IMR-90 (cell line): ENCODE measurements around the gene CHRM5. TPM values are rescaled to one million over a fixed set of nuclear protein-coding genes. Genes with fewer than 3 reads are reported as not detected.

Source experiments
- ATAC-seq: fragments of 200-7000 bp; cut with Tn5 transposase; 2 replicates; pipeline ENCODE4 v1.9.1; 2020; ENCODE audit warnings: low read depth, mild to moderate bottlenecking, moderate library complexity
- BruUV-seq: library from RNA; stranded (reverse); fragments of 400-500 nt; replicated peaks from 2 replicates; lab custom pipeline; 2021; lab: Mats Ljungman, UMichigan
- CTCF ChIA-PET: fragments of 300-600 bp; formaldehyde crosslinking; extraction: SDS; loops from one replicate; lab custom pipeline; 2021; ENCODE audit warnings: antibody characterized with exemption; lab: Yijun Ruan, JAX
- POLR2A ChIA-PET: fragments of 300-600 bp; sonication (Branson Sonifier 250); formaldehyde crosslinking; loops from one replicate; lab custom pipeline; 2022; ENCODE audit warnings: antibody characterized with exemption; ENCODE audit not compliant: unreplicated experiment; lab: Charles Lee
- DNase-seq: peaks from one replicate; pipeline ENCODE4 v3.0.0; 2013
- H2AFZ ChIP-seq: replicated peaks from 2 replicates; pipeline ENCODE3; 2013; ENCODE audit warnings: low read length, mild to moderate bottlenecking; ENCODE audit not compliant: poor library complexity
- H2AK5ac ChIP-seq: 2 replicates; pipeline ENCODE4 v1.6.1; 2013; ENCODE audit warnings: low read depth, low read length, inconsistent platforms
- H2AK9ac ChIP-seq: replicated peaks from 2 replicates; pipeline ENCODE3; 2013; ENCODE audit warnings: mild to moderate bottlenecking, low read depth, low read length, moderate library complexity; ENCODE audit not compliant: poor library complexity
- H2BK120ac ChIP-seq: 2 replicates; pipeline ENCODE4 v1.6.1; 2013; ENCODE audit warnings: low read depth, low read length, inconsistent platforms
- H2BK15ac ChIP-seq: 3 replicates; pipeline ENCODE4 v1.6.1; 2013; ENCODE audit warnings: low read depth, low read length, inconsistent platforms
- H2BK20ac ChIP-seq: 2 replicates; pipeline ENCODE4 v1.6.1; 2013; ENCODE audit warnings: low read depth, mild to moderate bottlenecking, inconsistent platforms, low read length, moderate library complexity
- H2BK5ac ChIP-seq: 2 replicates; pipeline ENCODE4 v1.6.1; 2013; ENCODE audit warnings: mild to moderate bottlenecking, low read depth, low read length, inconsistent platforms; ENCODE audit not compliant: poor library complexity, severe bottlenecking
- H3K14ac ChIP-seq: replicated peaks from 2 replicates; pipeline ENCODE4 v1.6.1; 2013; ENCODE audit warnings: low read depth, low read length, inconsistent platforms
- H3K18ac ChIP-seq: 2 replicates; pipeline ENCODE4 v1.6.1; 2013; ENCODE audit warnings: low read depth, low read length, control low read depth
- H3K23ac ChIP-seq: 2 replicates; pipeline ENCODE4 v1.6.1; 2013; ENCODE audit warnings: low read depth, low read length, inconsistent platforms
- H3K27ac ChIP-seq: 2 replicates; pipeline ENCODE4 v1.5.1; 2013; ENCODE audit warnings: mild to moderate bottlenecking, control low read depth, low read length; ENCODE audit not compliant: insufficient read depth
- H3K27me3 ChIP-seq: 2 replicates; pipeline ENCODE4 v1.6.1; 2013; ENCODE audit warnings: low read length; ENCODE audit not compliant: control insufficient read depth, insufficient read depth
- H3K36me3 ChIP-seq: 2 replicates; pipeline ENCODE4 v1.6.1; 2013; ENCODE audit warnings: low read length, mixed read lengths; ENCODE audit not compliant: control insufficient read depth, insufficient read depth
- H3K4ac ChIP-seq: 2 replicates; pipeline ENCODE4 v1.6.1; 2013; ENCODE audit warnings: low read depth, low read length, inconsistent platforms
- H3K4me1 ChIP-seq: 2 replicates; pipeline ENCODE4 v1.6.1; 2013; ENCODE audit warnings: low read length, mixed read lengths; ENCODE audit not compliant: control insufficient read depth, insufficient read depth
- H3K4me2 ChIP-seq: 2 replicates; pipeline ENCODE4 v1.6.1; 2013; ENCODE audit warnings: low read depth, mild to moderate bottlenecking, control low read depth, low read length, moderate library complexity
- H3K4me3 ChIP-seq: 2 replicates; pipeline ENCODE4 v1.5.1; 2013; ENCODE audit warnings: low read depth, mild to moderate bottlenecking, control low read depth, low read length, moderate library complexity; ENCODE audit not compliant: insufficient read depth
- H3K56ac ChIP-seq: 2 replicates; pipeline ENCODE4 v1.6.1; 2013; ENCODE audit warnings: low read length, inconsistent platforms; ENCODE audit not compliant: insufficient read depth; ENCODE audit errors: extremely low read depth
- H3K79me1 ChIP-seq, 2 experiments: 2 replicates each; pipeline ENCODE4 v1.6.1; 2013; ENCODE audit warnings: low read length in 2 of 2, inconsistent platforms in 1 of 2, low read depth in 1 of 2
- H3K9ac ChIP-seq: 2 replicates; pipeline ENCODE4 v1.6.1; 2013; ENCODE audit warnings: low read depth, low read length, control low read depth
- H3K9me1 ChIP-seq: 2 replicates; pipeline ENCODE4 v1.6.1; 2013; ENCODE audit warnings: low read length, inconsistent platforms; ENCODE audit not compliant: insufficient read depth
- H3K9me3 ChIP-seq: 2 replicates; pipeline ENCODE4 v1.6.1; 2013; ENCODE audit warnings: low read length; ENCODE audit not compliant: control insufficient read depth, insufficient read depth
- H4K20me1 ChIP-seq: 2 replicates; pipeline ENCODE4 v1.6.1; 2013; ENCODE audit warnings: low read length, inconsistent platforms; ENCODE audit not compliant: insufficient read depth
- H4K5ac ChIP-seq: 2 replicates; pipeline ENCODE4 v1.6.1; 2013; ENCODE audit warnings: mild to moderate bottlenecking, low read depth, low read length, control low read depth
- H4K8ac ChIP-seq, 2 experiments: 2 replicates each; pipeline ENCODE4 v1.6.1; 2013; ENCODE audit warnings: low read depth in 2 of 2, low read length in 2 of 2, control low read depth in 1 of 2, inconsistent platforms in 1 of 2
- H4K91ac ChIP-seq: 2 replicates; pipeline ENCODE4 v1.6.1; 2013; ENCODE audit warnings: low read depth, low read length, inconsistent platforms; ENCODE audit not compliant: insufficient read depth
- BHLHE40 ChIP-seq: fragments of 150-350 bp; IDR thresholded peaks from 2 replicates; pipeline ENCODE4 v1.6.1; 2016; ENCODE audit warnings: mild to moderate bottlenecking, low read depth, low read length
- CEBPB ChIP-seq: IDR thresholded peaks from 2 replicates; pipeline ENCODE4 v1.6.1; 2012; ENCODE audit warnings: low read depth, low read length, improper control_type of control experiment
- FOS ChIP-seq: fragments of 150-350 bp; IDR thresholded peaks from 2 replicates; pipeline ENCODE4 v1.6.1; 2016; ENCODE audit warnings: low read depth, low read length
- MAFK ChIP-seq: IDR thresholded peaks from 2 replicates; pipeline ENCODE4 v1.6.1; 2012; ENCODE audit warnings: low read depth, low read length, improper control_type of control experiment
- MXI1 ChIP-seq: IDR thresholded peaks from 2 replicates; pipeline ENCODE4 v1.6.1; 2012; ENCODE audit warnings: low read depth, mild to moderate bottlenecking, low read length, moderate library complexity, borderline replicate concordance
- NFE2L2 ChIP-seq: fragments of 150-350 bp; IDR thresholded peaks from 2 replicates; pipeline ENCODE4 v1.6.1; 2016; ENCODE audit warnings: low read depth, mild to moderate bottlenecking, low read length
- RAD21 ChIP-seq: IDR thresholded peaks from 2 replicates; pipeline ENCODE4 v1.6.1; 2012; ENCODE audit warnings: low read length, improper control_type of control experiment
- RCOR1 ChIP-seq: IDR thresholded peaks from 2 replicates; pipeline ENCODE4 v1.6.1; 2012; ENCODE audit warnings: mild to moderate bottlenecking, low read length, improper control_type of control experiment; ENCODE audit not compliant: insufficient replicate concordance
- RFX5 ChIP-seq: IDR thresholded peaks from 2 replicates; pipeline ENCODE4 v1.8.0; 2012; ENCODE audit warnings: low read depth, mild to moderate bottlenecking, low read length, moderate library complexity
- SMC3 ChIP-seq: fragments of 150-350 bp; IDR thresholded peaks from 2 replicates; pipeline ENCODE4 v1.6.1; 2016; ENCODE audit warnings: low read depth, mild to moderate bottlenecking, antibody characterized with exemption, low read length, moderate library complexity
- WGBS, 2 experiments: methylation state at CpG; one replicate each; pipeline versions ENCODE4 v1.1.5 to v1.1.7; 2013; ENCODE audit warnings: missing lambda C conversion rate in 2 of 2; ENCODE audit not compliant: insufficient read length in 1 of 2; ENCODE audit errors: extremely low coverage in 2 of 2; 5-methylcytosine and 5-hydroxymethylcytosine counted together
- dilution Hi-C: fragments of 300-500 bp; cut with HindIII; formaldehyde crosslinking; loops from one replicate; pipeline ENCODE4 v1.14.3; 2018; ENCODE audit warnings: low sequenced_read_pairs; ENCODE audit not compliant: unreplicated experiment
- in situ Hi-C: fragments of 300-500 bp; cut with MboI; formaldehyde crosslinking; loops from 3 replicates; pipeline ENCODE4 v1.14.3; 2019; ENCODE audit warnings: low sequenced_read_pairs, inconsistent platforms, mixed read lengths
- intact Hi-C: fragments of 100-400 bp; cut with micrococcal nuclease; formaldehyde crosslinking; loops from 2 replicates; pipeline ENCODE4 v1.10.0; 2022
- polyA plus RNA-seq, 3 experiments: library from polyadenylated mRNA; depleted of rRNA; stranded (reverse); fragments of >200 nt; gene quantifications; 2 replicates each; pipeline ENCODE4 v1.2.3, GENCODE V29; 2012; ENCODE audit warnings: low replicate concordance in 1 of 3
- total RNA-seq: library from RNA; depleted of rRNA; stranded (reverse); fragments of >200 nt; gene quantifications from 2 replicates; pipeline ENCODE4 v1.2.3, GENCODE V29; 2012
- TF ChIP-seq, protein P1 (sequence below): fragments of 150-350 bp; IDR thresholded peaks from 2 replicates; pipeline ENCODE4 v1.6.1; 2016; ENCODE audit warnings: low read depth, mild to moderate bottlenecking, low read length, moderate library complexity, borderline replicate concordance
- TF ChIP-seq, protein P2 (sequence below): fragments of 150-350 bp; IDR thresholded peaks from 2 replicates; pipeline ENCODE4 v1.6.1; 2017; ENCODE audit warnings: mild to moderate bottlenecking, antibody characterized with exemption, low read length, low read depth
- TF ChIP-seq, protein P3 (sequence below): conservative IDR thresholded peaks from 2 replicates; pipeline ENCODE4 v1.5.1; 2012; ENCODE audit warnings: mild to moderate bottlenecking, low read depth, low read length, improper control_type of control experiment

The CHRM5 gene
- total and polyA plus RNA-seq, 2 of the 4 experiments (the other 2 are of a cell fraction), result under 0.01 to 0.03 TPM

DNA sequence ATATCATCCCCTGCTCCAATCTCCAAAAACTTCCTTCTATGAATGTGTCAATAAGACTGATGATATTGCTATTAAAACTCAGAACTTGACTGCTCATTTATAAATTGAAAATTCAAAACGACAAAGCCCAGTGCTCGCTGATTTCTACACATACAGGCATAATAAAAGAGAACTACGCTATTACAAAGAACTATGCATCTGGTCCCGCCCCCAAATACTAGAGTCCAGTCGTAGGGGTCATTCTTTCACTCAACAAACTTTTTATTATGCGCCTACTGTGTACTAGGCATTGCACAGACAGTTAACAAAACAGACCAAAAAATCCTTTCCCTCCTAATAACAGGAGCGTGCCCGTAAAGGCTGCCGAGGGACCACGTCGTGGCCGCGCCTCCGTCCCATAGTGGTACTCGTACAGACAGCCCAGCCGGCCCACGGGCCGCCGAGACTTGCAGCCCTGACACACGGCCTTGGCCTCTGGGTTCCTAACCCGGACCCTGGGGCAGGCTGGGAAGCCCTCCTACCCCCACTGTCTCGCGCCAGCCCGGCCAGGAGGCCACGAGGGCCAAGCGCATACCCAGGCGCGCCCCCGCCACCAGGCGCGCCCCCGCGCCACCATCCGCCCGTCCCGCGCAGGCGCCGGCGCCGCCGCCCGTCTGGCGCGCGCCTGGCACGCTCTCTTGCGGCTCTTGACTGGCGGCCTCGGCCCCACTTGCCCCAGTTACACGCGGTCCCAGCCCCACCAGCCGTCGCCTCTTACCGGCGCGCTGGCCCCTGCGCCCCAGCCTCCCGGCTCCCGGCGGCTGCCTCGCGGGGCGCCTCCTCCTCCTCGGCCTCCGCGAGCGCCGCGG lies 70.0 kb downstream of the CHRM5 start:
- DNase-seq (peak; percentile 70), ATAC-seq (peak; percentile 84)
- Histone ChIP-seq H4K20me1 (no peaks in the 10 kb centered on the region), H3K4ac (peak overlapping the region; percentile 90), H2AFZ (peak overlapping the region; percentile 97), H2BK120ac (peak overlapping the region; percentile 92), H2BK20ac (peak overlapping the region; percentile 45; the same call in 1 of the 2 replicates), H3K36me3 (no peaks in the 10 kb centered on the region), H3K23ac (peak overlapping the region; percentile 88), H3K9me3 (no peaks in the 10 kb centered on the region), H4K5ac (peak overlapping the region; percentile 66), H2BK15ac (peak overlapping the region; percentile 1; the same call in 1 of the 3 replicates), H3K4me2 (peak overlapping the region; percentile 73), H2BK5ac (peak overlapping the region; percentile 97), H3K18ac (peak overlapping the region; percentile 82), H3K4me3 (peak overlapping the region; percentile 76), H3K9ac (peak overlapping the region; percentile 90), H3K14ac (peak overlapping the region; percentile 90), H3K27ac (peak overlapping the region; percentile 92), H2AK9ac (peak overlapping the region; percentile 91), H3K4me1 (peaks cover 2% of the 10 kb centered on the region), H3K27me3 (no peaks in the 10 kb centered on the region), H2AK5ac (peak overlapping the region; percentile 22; the same call in 1 of the 2 replicates), H3K79me1 (peaks cover 2 to 18% of the 10 kb centered on the region in 2 experiments; a peak in 3 of 4 replicates), H4K91ac (peak overlapping the region; percentile 90), H3K56ac (peak overlapping the region; percentile 90), H3K9me1 (no peaks in the 10 kb centered on the region), H4K8ac (peak overlapping the region; percentile 39 to 95)
- in situ Hi-C loops (no loop called here), intact Hi-C loops (loop anchor here (5.0 kb wide), 1 partner anchor 51 kb away; no protein-coding TSS in a partner anchor), dilution Hi-C loops (no loop called here)
- BruUV-seq, result no TSS peak
- CTCF ChIA-PET, result interaction anchor here (0.6 to 0.7 kb wide), 3 partner anchors 15 to 37 kb away, joined by 3 read pairs; no protein-coding TSS in a partner anchor
- 1% methylated on average over 27 of the region's 70 CpGs; no CpG with 5 or more reads in 1 of the 2 experiments for WGBS, 2 experiments
- POLR2A ChIA-PET, result no interaction called here
- TF ChIP-seq, protein P1, sequence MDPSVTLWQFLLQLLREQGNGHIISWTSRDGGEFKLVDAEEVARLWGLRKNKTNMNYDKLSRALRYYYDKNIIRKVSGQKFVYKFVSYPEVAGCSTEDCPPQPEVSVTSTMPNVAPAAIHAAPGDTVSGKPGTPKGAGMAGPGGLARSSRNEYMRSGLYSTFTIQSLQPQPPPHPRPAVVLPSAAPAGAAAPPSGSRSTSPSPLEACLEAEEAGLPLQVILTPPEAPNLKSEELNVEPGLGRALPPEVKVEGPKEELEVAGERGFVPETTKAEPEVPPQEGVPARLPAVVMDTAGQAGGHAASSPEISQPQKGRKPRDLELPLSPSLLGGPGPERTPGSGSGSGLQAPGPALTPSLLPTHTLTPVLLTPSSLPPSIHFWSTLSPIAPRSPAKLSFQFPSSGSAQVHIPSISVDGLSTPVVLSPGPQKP, result no peak
- TF ChIP-seq RAD21 (no peak), BHLHE40 (no peak), SMC3 (no peak), MAFK (no peak), RCOR1 (no peak), MXI1 (peak; percentile 72; the same call in 1 of the 2 replicates), NFE2L2 (no peak), CEBPB (no peak), FOS (no peak), RFX5 (no peak)
- TF ChIP-seq, protein P2, sequence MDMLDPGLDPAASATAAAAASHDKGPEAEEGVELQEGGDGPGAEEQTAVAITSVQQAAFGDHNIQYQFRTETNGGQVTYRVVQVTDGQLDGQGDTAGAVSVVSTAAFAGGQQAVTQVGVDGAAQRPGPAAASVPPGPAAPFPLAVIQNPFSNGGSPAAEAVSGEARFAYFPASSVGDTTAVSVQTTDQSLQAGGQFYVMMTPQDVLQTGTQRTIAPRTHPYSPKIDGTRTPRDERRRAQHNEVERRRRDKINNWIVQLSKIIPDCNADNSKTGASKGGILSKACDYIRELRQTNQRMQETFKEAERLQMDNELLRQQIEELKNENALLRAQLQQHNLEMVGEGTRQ, result peak; percentile 53
- TF ChIP-seq, protein P3, sequence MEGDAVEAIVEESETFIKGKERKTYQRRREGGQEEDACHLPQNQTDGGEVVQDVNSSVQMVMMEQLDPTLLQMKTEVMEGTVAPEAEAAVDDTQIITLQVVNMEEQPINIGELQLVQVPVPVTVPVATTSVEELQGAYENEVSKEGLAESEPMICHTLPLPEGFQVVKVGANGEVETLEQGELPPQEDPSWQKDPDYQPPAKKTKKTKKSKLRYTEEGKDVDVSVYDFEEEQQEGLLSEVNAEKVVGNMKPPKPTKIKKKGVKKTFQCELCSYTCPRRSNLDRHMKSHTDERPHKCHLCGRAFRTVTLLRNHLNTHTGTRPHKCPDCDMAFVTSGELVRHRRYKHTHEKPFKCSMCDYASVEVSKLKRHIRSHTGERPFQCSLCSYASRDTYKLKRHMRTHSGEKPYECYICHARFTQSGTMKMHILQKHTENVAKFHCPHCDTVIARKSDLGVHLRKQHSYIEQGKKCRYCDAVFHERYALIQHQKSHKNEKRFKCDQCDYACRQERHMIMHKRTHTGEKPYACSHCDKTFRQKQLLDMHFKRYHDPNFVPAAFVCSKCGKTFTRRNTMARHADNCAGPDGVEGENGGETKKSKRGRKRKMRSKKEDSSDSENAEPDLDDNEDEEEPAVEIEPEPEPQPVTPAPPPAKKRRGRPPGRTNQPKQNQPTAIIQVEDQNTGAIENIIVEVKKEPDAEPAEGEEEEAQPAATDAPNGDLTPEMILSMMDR, result no peak
